ENCODE measurements around the gene SHLD1.

DNA sequence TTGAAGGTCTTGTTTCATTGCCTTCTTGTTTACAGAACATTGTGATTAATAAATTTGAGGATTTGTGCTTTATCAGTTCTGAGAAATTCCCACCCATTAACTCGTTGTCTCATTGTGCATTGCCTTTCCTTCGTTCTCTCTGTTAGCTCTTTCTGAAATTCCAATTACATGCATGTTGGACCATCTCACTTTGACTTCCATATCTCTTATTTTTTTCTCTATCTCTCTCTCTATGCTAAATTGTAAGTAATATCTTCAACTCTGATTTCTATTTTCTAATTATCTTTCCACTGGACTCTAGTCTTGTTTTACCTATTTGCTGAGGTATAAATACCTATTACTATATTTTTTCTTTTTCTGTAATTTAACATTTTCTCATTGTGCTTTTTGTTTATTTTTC, 92.3 kb downstream of the SHLD1 start:
- TF ChIP-seq BACH2 (CRISPR knock-in tag; IDR thresholded peaks at IDR 0.05; ENCODE audit: borderline replicate concordance) (no peak), ZNF8 (CRISPR knock-in tag; IDR thresholded peaks at IDR 0.05) (no peak), TCF4 (CRISPR knock-in tag; IDR thresholded peaks at IDR 0.05; ENCODE audit: borderline replicate concordance) (no peak), TOX (CRISPR knock-in tag; IDR thresholded peaks at IDR 0.05; ENCODE audit: borderline replicate concordance) (no peak), ZFP3 (CRISPR knock-in tag; IDR thresholded peaks at IDR 0.05) (no peak), CSDC2 (CRISPR knock-in tag; IDR thresholded peaks at IDR 0.05) (no peak), ZNF565 (CRISPR knock-in tag; conservative IDR thresholded peaks at IDR 0.05; ENCODE audit: low read depth) (no peak), RARB (CRISPR knock-in tag; IDR thresholded peaks at IDR 0.05) (no peak), SNAI2 (CRISPR knock-in tag; IDR thresholded peaks at IDR 0.05) (no peak)
- TF ChIP-seq, protein P1, sequence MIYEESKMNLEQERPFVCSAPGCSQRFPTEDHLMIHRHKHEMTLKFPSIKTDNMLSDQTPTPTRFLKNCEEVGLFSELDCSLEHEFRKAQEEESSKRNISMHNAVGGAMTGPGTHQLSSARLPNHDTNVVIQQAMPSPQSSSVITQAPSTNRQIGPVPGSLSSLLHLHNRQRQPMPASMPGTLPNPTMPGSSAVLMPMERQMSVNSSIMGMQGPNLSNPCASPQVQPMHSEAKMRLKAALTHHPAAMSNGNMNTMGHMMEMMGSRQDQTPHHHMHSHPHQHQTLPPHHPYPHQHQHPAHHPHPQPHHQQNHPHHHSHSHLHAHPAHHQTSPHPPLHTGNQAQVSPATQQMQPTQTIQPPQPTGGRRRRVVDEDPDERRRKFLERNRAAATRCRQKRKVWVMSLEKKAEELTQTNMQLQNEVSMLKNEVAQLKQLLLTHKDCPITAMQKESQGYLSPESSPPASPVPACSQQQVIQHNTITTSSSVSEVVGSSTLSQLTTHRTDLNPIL (CRISPR knock-in tag; IDR thresholded peaks at IDR 0.05; ENCODE audit: low read depth), result no peak
- TF ChIP-seq, protein P2, sequence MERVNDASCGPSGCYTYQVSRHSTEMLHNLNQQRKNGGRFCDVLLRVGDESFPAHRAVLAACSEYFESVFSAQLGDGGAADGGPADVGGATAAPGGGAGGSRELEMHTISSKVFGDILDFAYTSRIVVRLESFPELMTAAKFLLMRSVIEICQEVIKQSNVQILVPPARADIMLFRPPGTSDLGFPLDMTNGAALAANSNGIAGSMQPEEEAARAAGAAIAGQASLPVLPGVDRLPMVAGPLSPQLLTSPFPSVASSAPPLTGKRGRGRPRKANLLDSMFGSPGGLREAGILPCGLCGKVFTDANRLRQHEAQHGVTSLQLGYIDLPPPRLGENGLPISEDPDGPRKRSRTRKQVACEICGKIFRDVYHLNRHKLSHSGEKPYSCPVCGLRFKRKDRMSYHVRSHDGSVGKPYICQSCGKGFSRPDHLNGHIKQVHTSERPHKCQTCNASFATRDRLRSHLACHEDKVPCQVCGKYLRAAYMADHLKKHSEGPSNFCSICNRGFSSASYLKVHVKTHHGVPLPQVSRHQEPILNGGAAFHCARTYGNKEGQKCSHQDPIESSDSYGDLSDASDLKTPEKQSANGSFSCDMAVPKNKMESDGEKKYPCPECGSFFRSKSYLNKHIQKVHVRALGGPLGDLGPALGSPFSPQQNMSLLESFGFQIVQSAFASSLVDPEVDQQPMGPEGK (CRISPR knock-in tag; IDR thresholded peaks at IDR 0.05; ENCODE audit: borderline replicate concordance), result no peak
- TF ChIP-seq, protein P3, sequence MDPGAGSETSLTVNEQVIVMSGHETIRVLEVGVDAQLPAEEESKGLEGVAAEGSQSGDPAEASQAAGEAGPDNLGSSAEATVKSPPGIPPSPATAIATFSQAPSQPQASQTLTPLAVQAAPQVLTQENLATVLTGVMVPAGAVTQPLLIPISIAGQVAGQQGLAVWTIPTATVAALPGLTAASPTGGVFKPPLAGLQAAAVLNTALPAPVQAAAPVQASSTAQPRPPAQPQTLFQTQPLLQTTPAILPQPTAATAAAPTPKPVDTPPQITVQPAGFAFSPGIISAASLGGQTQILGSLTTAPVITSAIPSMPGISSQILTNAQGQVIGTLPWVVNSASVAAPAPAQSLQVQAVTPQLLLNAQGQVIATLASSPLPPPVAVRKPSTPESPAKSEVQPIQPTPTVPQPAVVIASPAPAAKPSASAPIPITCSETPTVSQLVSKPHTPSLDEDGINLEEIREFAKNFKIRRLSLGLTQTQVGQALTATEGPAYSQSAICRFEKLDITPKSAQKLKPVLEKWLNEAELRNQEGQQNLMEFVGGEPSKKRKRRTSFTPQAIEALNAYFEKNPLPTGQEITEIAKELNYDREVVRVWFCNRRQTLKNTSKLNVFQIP (CRISPR knock-in tag; IDR thresholded peaks at IDR 0.05; ENCODE audit: borderline replicate concordance, low read depth), result no peak
- TF ChIP-seq, protein P4, sequence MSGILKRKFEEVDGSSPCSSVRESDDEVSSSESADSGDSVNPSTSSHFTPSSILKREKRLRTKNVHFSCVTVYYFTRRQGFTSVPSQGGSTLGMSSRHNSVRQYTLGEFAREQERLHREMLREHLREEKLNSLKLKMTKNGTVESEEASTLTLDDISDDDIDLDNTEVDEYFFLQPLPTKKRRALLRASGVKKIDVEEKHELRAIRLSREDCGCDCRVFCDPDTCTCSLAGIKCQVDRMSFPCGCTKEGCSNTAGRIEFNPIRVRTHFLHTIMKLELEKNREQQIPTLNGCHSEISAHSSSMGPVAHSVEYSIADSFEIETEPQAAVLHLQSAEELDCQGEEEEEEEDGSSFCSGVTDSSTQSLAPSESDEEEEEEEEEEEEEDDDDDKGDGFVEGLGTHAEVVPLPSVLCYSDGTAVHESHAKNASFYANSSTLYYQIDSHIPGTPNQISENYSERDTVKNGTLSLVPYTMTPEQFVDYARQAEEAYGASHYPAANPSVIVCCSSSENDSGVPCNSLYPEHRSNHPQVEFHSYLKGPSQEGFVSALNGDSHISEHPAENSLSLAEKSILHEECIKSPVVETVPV (CRISPR knock-in tag; IDR thresholded peaks at IDR 0.05), result no peak
